Fibroblast of pulmonary artery (primary cell): ENCODE results near the gene HSF2BP.

Source experiments
- DNase-seq: peaks from one replicate; pipeline ENCODE4 v3.0.0-alpha.2; 2010; ENCODE audit warnings: low read depth
- H3K4me3 ChIP-seq: replicated peaks from 2 replicates; pipeline ENCODE4 v1.5.1; 2011; ENCODE audit warnings: low read depth, mild to moderate bottlenecking, control low read depth, low read length, moderate library complexity
- TF ChIP-seq, protein P1 (sequence below): IDR thresholded peaks from 2 replicates; pipeline ENCODE4 v1.5.1; 2011; ENCODE audit warnings: mild to moderate bottlenecking, control low read depth, low read length, inconsistent platforms; ENCODE audit errors: missing control alignments

HSF2BP gene

DNA sequence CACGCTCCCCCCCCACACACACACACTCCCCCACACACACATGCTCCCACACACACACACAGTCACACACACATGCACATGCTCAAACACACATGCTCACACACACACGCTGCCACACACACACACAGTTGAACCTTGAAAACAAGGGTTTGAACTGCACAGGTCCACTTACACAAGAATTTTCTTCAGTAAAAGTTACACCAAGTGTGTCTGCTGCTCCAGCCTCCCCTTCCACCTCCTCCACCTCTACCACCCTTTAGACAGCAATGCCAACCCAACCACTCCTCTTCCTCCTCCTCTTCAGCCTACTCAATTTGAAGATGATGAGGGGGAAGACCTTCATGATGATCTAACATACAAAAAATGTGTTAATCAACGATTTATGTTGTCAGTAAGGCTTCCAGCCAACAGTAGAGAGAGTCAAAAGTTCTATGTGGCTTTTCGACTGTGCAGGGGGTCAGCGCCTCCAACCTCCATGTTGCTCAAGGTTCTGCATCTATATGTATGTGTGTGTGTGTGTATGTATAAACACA, 26.8 kb downstream of the HSF2BP start:
- no peak for DNase-seq
- TF ChIP-seq, protein P1, sequence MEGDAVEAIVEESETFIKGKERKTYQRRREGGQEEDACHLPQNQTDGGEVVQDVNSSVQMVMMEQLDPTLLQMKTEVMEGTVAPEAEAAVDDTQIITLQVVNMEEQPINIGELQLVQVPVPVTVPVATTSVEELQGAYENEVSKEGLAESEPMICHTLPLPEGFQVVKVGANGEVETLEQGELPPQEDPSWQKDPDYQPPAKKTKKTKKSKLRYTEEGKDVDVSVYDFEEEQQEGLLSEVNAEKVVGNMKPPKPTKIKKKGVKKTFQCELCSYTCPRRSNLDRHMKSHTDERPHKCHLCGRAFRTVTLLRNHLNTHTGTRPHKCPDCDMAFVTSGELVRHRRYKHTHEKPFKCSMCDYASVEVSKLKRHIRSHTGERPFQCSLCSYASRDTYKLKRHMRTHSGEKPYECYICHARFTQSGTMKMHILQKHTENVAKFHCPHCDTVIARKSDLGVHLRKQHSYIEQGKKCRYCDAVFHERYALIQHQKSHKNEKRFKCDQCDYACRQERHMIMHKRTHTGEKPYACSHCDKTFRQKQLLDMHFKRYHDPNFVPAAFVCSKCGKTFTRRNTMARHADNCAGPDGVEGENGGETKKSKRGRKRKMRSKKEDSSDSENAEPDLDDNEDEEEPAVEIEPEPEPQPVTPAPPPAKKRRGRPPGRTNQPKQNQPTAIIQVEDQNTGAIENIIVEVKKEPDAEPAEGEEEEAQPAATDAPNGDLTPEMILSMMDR: no peak
- no peak overlapping the region for H3K4me3 ChIP-seq

DNA sequence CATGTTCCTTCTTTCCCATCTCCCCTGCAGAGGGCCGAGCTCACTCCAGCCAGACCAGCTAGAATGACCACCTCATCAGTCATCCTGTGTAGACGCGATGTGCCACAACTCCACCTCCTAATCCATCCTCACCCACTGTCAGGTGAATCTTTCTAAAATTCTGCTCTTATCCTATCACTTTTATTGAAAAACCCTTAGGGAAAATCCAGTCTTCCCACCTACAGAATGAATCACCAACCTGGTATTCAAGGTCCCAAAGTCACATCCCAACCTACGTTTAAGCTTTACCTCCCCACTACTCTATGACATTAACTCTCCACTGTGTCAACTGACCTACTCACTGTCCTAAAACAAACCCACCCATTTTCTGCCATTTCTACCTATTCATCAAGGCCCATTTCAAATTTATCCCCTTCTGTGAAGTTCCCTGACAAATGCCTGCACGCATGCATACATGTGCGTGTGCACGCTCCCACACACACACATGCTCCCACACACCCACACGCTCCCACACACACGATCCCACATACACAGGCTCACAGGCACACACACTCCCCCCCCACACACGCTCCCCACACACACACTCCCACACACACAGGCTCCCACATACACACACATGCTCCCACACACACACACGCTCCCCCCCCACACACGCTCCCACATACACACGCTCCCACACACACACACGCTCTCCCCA, 27.7 kb downstream of the HSF2BP start:
- no peak for DNase-seq
- TF ChIP-seq, protein P1: no peak
- no peak overlapping the region for H3K4me3 ChIP-seq

DNA sequence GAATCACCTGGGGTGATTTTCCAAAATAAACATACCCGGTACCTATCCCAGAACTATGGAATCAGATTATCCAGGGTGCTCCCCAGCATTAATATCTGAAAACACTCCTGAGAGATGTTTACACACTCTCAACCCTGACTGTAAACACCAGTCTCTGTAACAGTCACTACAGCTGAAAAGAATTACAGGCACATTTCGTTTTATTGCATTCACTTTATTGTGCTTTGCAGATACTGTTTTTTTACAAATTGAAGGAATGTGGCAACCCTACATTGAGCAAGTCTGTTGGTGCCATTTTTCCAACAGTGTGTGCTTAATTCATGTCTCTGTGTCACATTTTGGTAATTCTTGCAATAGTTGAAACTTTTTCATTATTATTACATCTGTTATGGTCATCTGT, 31.8 kb downstream of the HSF2BP start:
- TF ChIP-seq, protein P1: no peak
- H3K4me3 ChIP-seq: no peak overlapping the region
- DNase-seq: no peak

DNA sequence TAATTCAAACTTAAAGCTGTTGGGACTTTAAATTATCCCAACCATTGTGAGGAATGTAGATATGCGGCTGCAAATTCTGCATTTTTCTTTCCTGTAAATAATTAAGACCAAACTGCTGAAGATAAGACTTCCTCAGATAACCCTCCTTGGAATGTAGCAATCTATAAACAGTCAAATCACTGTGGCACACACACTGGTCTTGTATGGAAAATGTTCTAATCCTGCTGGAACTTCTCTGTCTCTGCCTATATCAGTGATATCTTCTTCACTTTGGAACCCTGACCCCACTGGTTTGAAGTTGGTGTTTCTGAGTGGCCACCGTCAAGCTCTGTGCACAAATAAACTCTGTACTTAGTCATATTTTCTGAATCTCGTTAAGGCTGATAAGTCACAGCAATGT, 32.9 kb downstream of the HSF2BP start:
- H3K4me3 ChIP-seq: no peak overlapping the region
- TF ChIP-seq, protein P1: no peak
- peak; percentile 21 for DNase-seq

DNA sequence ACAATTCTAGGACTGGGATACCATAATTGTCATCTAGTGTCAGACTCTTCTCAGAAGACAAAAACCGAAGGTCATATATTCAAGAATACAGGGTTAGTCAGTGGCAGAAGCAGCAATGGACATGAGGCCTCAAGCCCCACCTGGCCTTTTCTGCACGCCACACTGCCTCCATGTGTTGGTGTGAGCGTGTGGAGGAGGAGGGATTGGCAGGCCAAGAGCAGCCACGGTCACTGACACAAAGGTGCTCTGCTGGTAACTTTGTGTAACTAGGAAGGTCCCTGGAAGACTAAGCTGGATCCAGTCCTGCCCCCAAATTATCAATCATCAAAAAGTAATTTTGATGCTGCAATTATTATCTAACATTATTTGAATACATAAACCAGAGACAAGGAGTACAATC, 34.9 kb downstream of the HSF2BP start:
- H3K4me3 ChIP-seq: no peak overlapping the region
- no peak for DNase-seq
- TF ChIP-seq, protein P1: no peak

DNA sequence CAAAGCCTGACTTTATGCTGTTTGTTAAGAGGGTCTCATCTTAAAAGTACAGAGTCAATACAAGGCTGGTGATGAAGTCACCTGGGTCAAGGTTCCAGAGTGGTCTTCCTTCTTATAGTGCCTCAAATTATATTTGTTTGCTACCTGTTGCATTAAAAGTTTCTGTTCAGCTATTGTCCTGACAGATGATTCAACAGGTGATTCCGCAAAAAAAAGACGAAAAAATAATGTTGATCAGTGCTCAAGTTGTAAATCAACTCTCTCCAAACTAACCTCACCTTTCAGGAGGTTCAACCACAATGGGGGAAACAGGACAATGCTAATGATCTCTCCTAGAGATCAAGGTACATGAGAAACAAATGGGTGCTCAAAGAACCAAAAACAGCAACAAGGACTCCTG, 35.7 kb downstream of the HSF2BP start:
- TF ChIP-seq, protein P1: no peak
- no peak for DNase-seq
- H3K4me3 ChIP-seq: no peak overlapping the region

DNA sequence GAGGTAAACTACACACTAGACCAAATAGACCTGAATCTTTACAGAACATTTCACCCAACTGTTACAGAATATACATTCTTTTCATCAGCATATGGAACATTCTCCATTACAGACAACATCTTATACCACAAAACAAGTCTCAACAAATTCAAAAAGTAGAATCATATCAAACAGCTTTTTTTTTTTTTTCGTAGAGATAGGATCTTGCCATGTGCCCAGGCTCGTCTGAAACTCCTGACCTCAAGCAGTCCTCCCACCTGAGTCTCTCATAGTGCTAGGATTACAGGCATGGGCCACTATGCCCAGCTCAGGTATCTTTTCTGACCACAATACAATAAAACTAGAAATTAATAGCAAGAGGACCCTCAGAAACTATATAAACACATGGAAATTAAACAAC, 36.5 kb downstream of the HSF2BP start:
- no peak for DNase-seq
- TF ChIP-seq, protein P1: no peak
- H3K4me3 ChIP-seq: no peak overlapping the region
